IMR-90 (cell line): Measurements from ENCODE around the gene SLC12A1. TPM values are rescaled to one million over a fixed set of nuclear protein-coding genes. Genes with fewer than 3 reads are reported as not detected.

Experiments
- ATAC-seq: fragments of 200-7000 bp; cut with Tn5 transposase; 2 replicates; pipeline ENCODE4 v1.9.1; 2020; ENCODE audit warnings: low read depth, mild to moderate bottlenecking, moderate library complexity
- BruUV-seq: library from RNA; stranded (reverse); fragments of 400-500 nt; replicated peaks from 2 replicates; lab custom pipeline; 2021; lab: Mats Ljungman, UMichigan
- CTCF ChIA-PET: fragments of 300-600 bp; formaldehyde crosslinking; extraction: SDS; loops from one replicate; lab custom pipeline; 2021; ENCODE audit warnings: antibody characterized with exemption; lab: Yijun Ruan, JAX
- POLR2A ChIA-PET: fragments of 300-600 bp; sonication (Branson Sonifier 250); formaldehyde crosslinking; loops from one replicate; lab custom pipeline; 2022; ENCODE audit warnings: antibody characterized with exemption; ENCODE audit not compliant: unreplicated experiment; lab: Charles Lee
- DNase-seq: peaks from one replicate; pipeline ENCODE4 v3.0.0; 2013
- H2AFZ ChIP-seq: replicated peaks from 2 replicates; pipeline ENCODE3; 2013; ENCODE audit warnings: low read length, mild to moderate bottlenecking; ENCODE audit not compliant: poor library complexity
- H2AK5ac ChIP-seq: 2 replicates; pipeline ENCODE4 v1.6.1; 2013; ENCODE audit warnings: low read depth, low read length, inconsistent platforms
- H2AK9ac ChIP-seq: replicated peaks from 2 replicates; pipeline ENCODE3; 2013; ENCODE audit warnings: mild to moderate bottlenecking, low read depth, low read length, moderate library complexity; ENCODE audit not compliant: poor library complexity
- H2BK120ac ChIP-seq: 2 replicates; pipeline ENCODE4 v1.6.1; 2013; ENCODE audit warnings: low read depth, low read length, inconsistent platforms
- H2BK15ac ChIP-seq: 3 replicates; pipeline ENCODE4 v1.6.1; 2013; ENCODE audit warnings: low read depth, low read length, inconsistent platforms
- H2BK20ac ChIP-seq: 2 replicates; pipeline ENCODE4 v1.6.1; 2013; ENCODE audit warnings: low read depth, mild to moderate bottlenecking, inconsistent platforms, low read length, moderate library complexity
- H2BK5ac ChIP-seq: 2 replicates; pipeline ENCODE4 v1.6.1; 2013; ENCODE audit warnings: mild to moderate bottlenecking, low read depth, low read length, inconsistent platforms; ENCODE audit not compliant: poor library complexity, severe bottlenecking
- H3K14ac ChIP-seq: replicated peaks from 2 replicates; pipeline ENCODE4 v1.6.1; 2013; ENCODE audit warnings: low read depth, low read length, inconsistent platforms
- H3K18ac ChIP-seq: 2 replicates; pipeline ENCODE4 v1.6.1; 2013; ENCODE audit warnings: low read depth, low read length, control low read depth
- H3K23ac ChIP-seq: 2 replicates; pipeline ENCODE4 v1.6.1; 2013; ENCODE audit warnings: low read depth, low read length, inconsistent platforms
- H3K27ac ChIP-seq: 2 replicates; pipeline ENCODE4 v1.5.1; 2013; ENCODE audit warnings: mild to moderate bottlenecking, control low read depth, low read length; ENCODE audit not compliant: insufficient read depth
- H3K27me3 ChIP-seq: 2 replicates; pipeline ENCODE4 v1.6.1; 2013; ENCODE audit warnings: low read length; ENCODE audit not compliant: control insufficient read depth, insufficient read depth
- H3K36me3 ChIP-seq: 2 replicates; pipeline ENCODE4 v1.6.1; 2013; ENCODE audit warnings: low read length, mixed read lengths; ENCODE audit not compliant: control insufficient read depth, insufficient read depth
- H3K4ac ChIP-seq: 2 replicates; pipeline ENCODE4 v1.6.1; 2013; ENCODE audit warnings: low read depth, low read length, inconsistent platforms
- H3K4me1 ChIP-seq: 2 replicates; pipeline ENCODE4 v1.6.1; 2013; ENCODE audit warnings: low read length, mixed read lengths; ENCODE audit not compliant: control insufficient read depth, insufficient read depth
- H3K4me2 ChIP-seq: 2 replicates; pipeline ENCODE4 v1.6.1; 2013; ENCODE audit warnings: low read depth, mild to moderate bottlenecking, control low read depth, low read length, moderate library complexity
- H3K4me3 ChIP-seq: 2 replicates; pipeline ENCODE4 v1.5.1; 2013; ENCODE audit warnings: low read depth, mild to moderate bottlenecking, control low read depth, low read length, moderate library complexity; ENCODE audit not compliant: insufficient read depth
- H3K56ac ChIP-seq: 2 replicates; pipeline ENCODE4 v1.6.1; 2013; ENCODE audit warnings: low read length, inconsistent platforms; ENCODE audit not compliant: insufficient read depth; ENCODE audit errors: extremely low read depth
- H3K79me1 ChIP-seq, 2 experiments: 2 replicates each; pipeline ENCODE4 v1.6.1; 2013; ENCODE audit warnings: low read length in 2 of 2, inconsistent platforms in 1 of 2, low read depth in 1 of 2
- H3K9ac ChIP-seq: 2 replicates; pipeline ENCODE4 v1.6.1; 2013; ENCODE audit warnings: low read depth, low read length, control low read depth
- H3K9me1 ChIP-seq: 2 replicates; pipeline ENCODE4 v1.6.1; 2013; ENCODE audit warnings: low read length, inconsistent platforms; ENCODE audit not compliant: insufficient read depth
- H3K9me3 ChIP-seq: 2 replicates; pipeline ENCODE4 v1.6.1; 2013; ENCODE audit warnings: low read length; ENCODE audit not compliant: control insufficient read depth, insufficient read depth
- H4K20me1 ChIP-seq: 2 replicates; pipeline ENCODE4 v1.6.1; 2013; ENCODE audit warnings: low read length, inconsistent platforms; ENCODE audit not compliant: insufficient read depth
- H4K5ac ChIP-seq: 2 replicates; pipeline ENCODE4 v1.6.1; 2013; ENCODE audit warnings: mild to moderate bottlenecking, low read depth, low read length, control low read depth
- H4K8ac ChIP-seq, 2 experiments: 2 replicates each; pipeline ENCODE4 v1.6.1; 2013; ENCODE audit warnings: low read depth in 2 of 2, low read length in 2 of 2, control low read depth in 1 of 2, inconsistent platforms in 1 of 2
- H4K91ac ChIP-seq: 2 replicates; pipeline ENCODE4 v1.6.1; 2013; ENCODE audit warnings: low read depth, low read length, inconsistent platforms; ENCODE audit not compliant: insufficient read depth
- BHLHE40 ChIP-seq: fragments of 150-350 bp; IDR thresholded peaks from 2 replicates; pipeline ENCODE4 v1.6.1; 2016; ENCODE audit warnings: mild to moderate bottlenecking, low read depth, low read length
- CEBPB ChIP-seq: IDR thresholded peaks from 2 replicates; pipeline ENCODE4 v1.6.1; 2012; ENCODE audit warnings: low read depth, low read length, improper control_type of control experiment
- CHD1 ChIP-seq: IDR thresholded peaks from 2 replicates; pipeline ENCODE4 v1.6.1; 2012; ENCODE audit warnings: low read depth, low read length, improper control_type of control experiment
- CTCF ChIP-seq: conservative IDR thresholded peaks from 2 replicates; pipeline ENCODE4 v1.5.1; 2012; ENCODE audit warnings: mild to moderate bottlenecking, low read depth, low read length, improper control_type of control experiment
- ELK1 ChIP-seq: fragments of 150-350 bp; IDR thresholded peaks from 2 replicates; pipeline ENCODE4 v1.6.1; 2016; ENCODE audit warnings: low read depth, mild to moderate bottlenecking, low read length, moderate library complexity, borderline replicate concordance
- FOS ChIP-seq: fragments of 150-350 bp; IDR thresholded peaks from 2 replicates; pipeline ENCODE4 v1.6.1; 2016; ENCODE audit warnings: low read depth, low read length
- MAFK ChIP-seq: IDR thresholded peaks from 2 replicates; pipeline ENCODE4 v1.6.1; 2012; ENCODE audit warnings: low read depth, low read length, improper control_type of control experiment
- MAZ ChIP-seq: IDR thresholded peaks from 2 replicates; pipeline ENCODE4 v1.6.1; 2012; ENCODE audit warnings: low read depth, mild to moderate bottlenecking, low read length, improper control_type of control experiment, moderate library complexity, borderline replicate concordance
- MXI1 ChIP-seq: IDR thresholded peaks from 2 replicates; pipeline ENCODE4 v1.6.1; 2012; ENCODE audit warnings: low read depth, mild to moderate bottlenecking, low read length, moderate library complexity, borderline replicate concordance
- NFE2L2 ChIP-seq: fragments of 150-350 bp; IDR thresholded peaks from 2 replicates; pipeline ENCODE4 v1.6.1; 2016; ENCODE audit warnings: low read depth, mild to moderate bottlenecking, low read length
- POLR2A ChIP-seq: IDR thresholded peaks from 2 replicates; pipeline ENCODE4 v1.6.1; 2012; ENCODE audit warnings: mild to moderate bottlenecking, low read depth, low read length
- RAD21 ChIP-seq: IDR thresholded peaks from 2 replicates; pipeline ENCODE4 v1.6.1; 2012; ENCODE audit warnings: low read length, improper control_type of control experiment
- RCOR1 ChIP-seq: IDR thresholded peaks from 2 replicates; pipeline ENCODE4 v1.6.1; 2012; ENCODE audit warnings: mild to moderate bottlenecking, low read length, improper control_type of control experiment; ENCODE audit not compliant: insufficient replicate concordance
- SMC3 ChIP-seq: fragments of 150-350 bp; IDR thresholded peaks from 2 replicates; pipeline ENCODE4 v1.6.1; 2016; ENCODE audit warnings: low read depth, mild to moderate bottlenecking, antibody characterized with exemption, low read length, moderate library complexity
- USF2 ChIP-seq: fragments of 150-350 bp; IDR thresholded peaks from 2 replicates; pipeline ENCODE4 v1.6.1; 2017; ENCODE audit warnings: mild to moderate bottlenecking, antibody characterized with exemption, low read length, low read depth
- WGBS, 2 experiments: methylation state at CpG; one replicate each; pipeline versions ENCODE4 v1.1.5 to v1.1.7; 2013; ENCODE audit warnings: missing lambda C conversion rate in 2 of 2; ENCODE audit not compliant: insufficient read length in 1 of 2; ENCODE audit errors: extremely low coverage in 2 of 2; 5-methylcytosine and 5-hydroxymethylcytosine counted together
- dilution Hi-C: fragments of 300-500 bp; cut with HindIII; formaldehyde crosslinking; loops from one replicate; pipeline ENCODE4 v1.14.3; 2018; ENCODE audit warnings: low sequenced_read_pairs; ENCODE audit not compliant: unreplicated experiment
- in situ Hi-C: fragments of 300-500 bp; cut with MboI; formaldehyde crosslinking; loops from 3 replicates; pipeline ENCODE4 v1.14.3; 2019; ENCODE audit warnings: low sequenced_read_pairs, inconsistent platforms, mixed read lengths
- intact Hi-C: fragments of 100-400 bp; cut with micrococcal nuclease; formaldehyde crosslinking; loops from 2 replicates; pipeline ENCODE4 v1.10.0; 2022
- polyA plus RNA-seq, 3 experiments: library from polyadenylated mRNA; depleted of rRNA; stranded (reverse); fragments of >200 nt; gene quantifications; 2 replicates each; pipeline ENCODE4 v1.2.3, GENCODE V29; 2012; ENCODE audit warnings: low replicate concordance in 1 of 3
- total RNA-seq: library from RNA; depleted of rRNA; stranded (reverse); fragments of >200 nt; gene quantifications from 2 replicates; pipeline ENCODE4 v1.2.3, GENCODE V29; 2012

Gene SLC12A1
- total and polyA plus RNA-seq, 2 of the 4 experiments (the other 2 are of a cell fraction) = not detected

GRCh38 chr15:48230498-48230897 lies 24.4 kb downstream of the SLC12A1 start:
- Histone ChIP-seq H2AK9ac (no peak overlapping the region), H3K27ac (no peak overlapping the region), H4K8ac (no peak overlapping the region), H2AK5ac (no peak overlapping the region), H3K4me1 (no peaks in the 10 kb centered on the region), H4K20me1 (no peaks in the 10 kb centered on the region), H2BK5ac (no peak overlapping the region), H3K4ac (no peak overlapping the region), H3K4me3 (no peak overlapping the region), H3K79me1 (no peaks in the 10 kb centered on the region), H3K23ac (no peak overlapping the region), H3K36me3 (no peaks in the 10 kb centered on the region), H3K27me3 (peaks cover 9% of the 10 kb centered on the region), H3K14ac (no peak overlapping the region), H2AFZ (no peak overlapping the region), H3K9me3 (no peaks in the 10 kb centered on the region), H4K91ac (no peak overlapping the region), H3K18ac (no peak overlapping the region), H2BK15ac (no peak overlapping the region), H4K5ac (no peak overlapping the region), H3K9me1 (no peaks in the 10 kb centered on the region), H2BK20ac (no peak overlapping the region), H3K9ac (no peak overlapping the region), H3K56ac (no peak overlapping the region), H2BK120ac (no peak overlapping the region), H3K4me2 (no peak overlapping the region)
- ATAC-seq (no peak), DNase-seq (no peak)
- in situ Hi-C loops (no loop called here), intact Hi-C loops (no loop called here), dilution Hi-C loops (no loop called here)
- 51% methylated on average over 4 of the region's 5 CpGs; no CpG with 5 or more reads in 1 of the 2 experiments for WGBS, 2 experiments
- CTCF ChIA-PET = no interaction called here
- TF ChIP-seq CTCF (no peak), FOS (no peak), ELK1 (no peak), MAFK (no peak), CEBPB (no peak), NFE2L2 (no peak), RCOR1 (no peak), USF2 (no peak), SMC3 (no peak), MXI1 (no peak), BHLHE40 (no peak), RAD21 (no peak), POLR2A (no peak), MAZ (no peak), CHD1 (no peak)
- BruUV-seq = no TSS peak
- POLR2A ChIA-PET = no interaction called here
